GM23338 (cell line): Measurements from ENCODE around the gene ADGRV1. TPM values are rescaled to one million over a fixed set of nuclear protein-coding genes. Genes with fewer than 3 reads are reported as not detected.

Experiments
- ATAC-seq: fragments of 200-7000 bp; cut with Tn5 transposase; 3 replicates; pipeline ENCODE4 v1.9.1; 2020
- DNase-seq: peaks from one replicate; pipeline ENCODE4 v3.0.0-alpha.2; 2015; ENCODE audit warnings: low spot score
- H2AFZ ChIP-seq: fragments of 200-600 bp; sonication (generic); 2 replicates; pipeline ENCODE4 v1.8.0; 2016; ENCODE audit warnings: antibody characterized with exemption, mild to moderate bottlenecking, moderate library complexity
- H3F3A ChIP-seq: fragments of 200-600 bp; sonication (generic); replicated peaks from 2 replicates; pipeline ENCODE4 v1.8.0; 2017; ENCODE audit warnings: antibody characterized with exemption, mixed run types, low read depth
- H3K27ac ChIP-seq: fragments of 200-600 bp; sonication (generic); 2 replicates; pipeline ENCODE4 v1.6.1; 2016; ENCODE audit warnings: low read depth
- H3K27me3 ChIP-seq: fragments of 200-600 bp; sonication (generic); 2 replicates; pipeline ENCODE4 v1.8.0; 2016; ENCODE audit warnings: mild to moderate bottlenecking, mixed run types, moderate library complexity; ENCODE audit not compliant: insufficient read depth
- H3K36me3 ChIP-seq: fragments of 200-600 bp; sonication (generic); 2 replicates; pipeline ENCODE4 v1.8.0; 2016; ENCODE audit warnings: mild to moderate bottlenecking; ENCODE audit not compliant: insufficient read depth
- H3K4me1 ChIP-seq: fragments of 200-600 bp; sonication (generic); 2 replicates; pipeline ENCODE4 v1.8.0; 2016; ENCODE audit warnings: mild to moderate bottlenecking, moderate library complexity; ENCODE audit not compliant: insufficient read depth
- H3K4me2 ChIP-seq: fragments of 200-600 bp; sonication (generic); 2 replicates; pipeline ENCODE4 v1.7.1; 2017; ENCODE audit warnings: mixed run types
- H3K4me3 ChIP-seq: fragments of 200-600 bp; sonication (generic); 2 replicates; pipeline ENCODE4 v1.6.1; 2016; ENCODE audit warnings: mixed run types
- H3K79me2 ChIP-seq: fragments of 200-600 bp; sonication (generic); replicated peaks from 2 replicates; pipeline ENCODE4 v1.8.0; 2017; ENCODE audit warnings: mild to moderate bottlenecking; ENCODE audit not compliant: insufficient read depth
- H3K9me2 ChIP-seq: fragments of 200-600 bp; sonication (generic); 2 replicates; pipeline ENCODE4 v1.8.0; 2017; ENCODE audit not compliant: insufficient read depth
- H4K20me1 ChIP-seq: fragments of 200-600 bp; sonication (generic); replicated peaks from 2 replicates; pipeline ENCODE4 v1.8.0; 2017; ENCODE audit warnings: mild to moderate bottlenecking; ENCODE audit not compliant: insufficient read depth
- H3K27ac Mint-ChIP-seq: 2 replicates; pipeline ENCODE4 v1.8.0; 2020; ENCODE audit warnings: inconsistent platforms, mild to moderate bottlenecking, moderate library complexity, mixed read lengths
- H3K27me3 Mint-ChIP-seq: 3 replicates; pipeline ENCODE4 v1.8.0; 2022; ENCODE audit warnings: low read depth, mild to moderate bottlenecking, moderate library complexity, mixed read lengths, inconsistent platforms; ENCODE audit not compliant: insufficient read depth, poor library complexity
- H3K36me3 Mint-ChIP-seq: 3 replicates; pipeline ENCODE4 v1.8.0; 2021; ENCODE audit warnings: low read depth, mild to moderate bottlenecking, inconsistent platforms, moderate library complexity, mixed read lengths
- H3K4me1 Mint-ChIP-seq: 3 replicates; pipeline ENCODE4 v1.8.0; 2020; ENCODE audit warnings: mild to moderate bottlenecking, inconsistent platforms, mixed read lengths
- H3K4me3 Mint-ChIP-seq: 3 replicates; pipeline ENCODE4 v1.8.0; 2021; ENCODE audit warnings: moderate library complexity, mild to moderate bottlenecking, inconsistent platforms, mixed read lengths
- H3K9me3 Mint-ChIP-seq: 3 replicates; pipeline ENCODE4 v1.8.0; 2020; ENCODE audit warnings: moderate library complexity, mild to moderate bottlenecking, inconsistent platforms, mixed read lengths
- CTCF ChIP-seq, 2 experiments: fragments of 200-600 bp in 1 of 2; sonication (generic) in 1 of 2; conservative IDR thresholded peaks; 2 replicates each; pipeline versions ENCODE4 v1.5.1 to v1.6.1; 2016 to 2017; ENCODE audit warnings: antibody characterized with exemption in 2 of 2, low read depth in 2 of 2, mild to moderate bottlenecking in 2 of 2, moderate library complexity in 1 of 2
- EZH2 ChIP-seq: fragments of 200-600 bp; sonication (generic); IDR thresholded peaks from one replicate; pipeline ENCODE4 v1.8.0; 2017; ENCODE audit warnings: antibody characterized with exemption, mild to moderate bottlenecking, low read depth; ENCODE audit not compliant: unreplicated experiment
- EZH2phosphoT487 ChIP-seq: fragments of 200-600 bp; sonication (generic); IDR thresholded peaks from one replicate; pipeline ENCODE4 v1.8.1; 2018; ENCODE audit warnings: antibody characterized with exemption; ENCODE audit not compliant: unreplicated experiment
- POLR2AphosphoS5 ChIP-seq: IDR thresholded peaks from 2 replicates; pipeline ENCODE4 v1.6.1; 2016; ENCODE audit warnings: antibody characterized with exemption, low read depth
- ZNF462 ChIP-seq: fragments of 250-450 bp; sonication (Bioruptor Pico); IDR thresholded peaks from 2 replicates; pipeline ENCODE4 v1.5.0; 2020; ENCODE audit warnings: mild to moderate bottlenecking, moderate library complexity
- polyA plus RNA-seq: library from polyadenylated mRNA; unstranded; fragments of >200 nt; fragmentation: Nextera tagmentation; extraction: Ambion mirVana; gene quantifications from 2 replicates; pipeline ENCODE4 v1.2.1, GENCODE V29; 2016
- total RNA-seq: library from RNA; depleted of rRNA; stranded (reverse); fragments of >200 nt; shearing (Covaris generic); gene quantifications from 2 replicates; pipeline ENCODE4 v1.2.3, GENCODE V29; 2014

Gene ADGRV1
- total and polyA plus RNA-seq, 2 experiments from 2014 or later = 46.1 to 149 TPM

- Histone ChIP-seq H4K20me1 (no peaks in the 10 kb centered on the region), H3K9me2 (no peaks in the 10 kb centered on the region), H3F3A (no peaks in the 10 kb centered on the region), H3K4me1 (peaks cover 34% of the 10 kb centered on the region), H3K4me3 (no peak overlapping the region), H3K79me2 (no peaks in the 10 kb centered on the region), H3K27ac (no peak overlapping the region; the same call in 1 of the 2 replicates), H2AFZ (no peak overlapping the region), H3K4me2 (no peak overlapping the region), H3K36me3 (no peaks in the 10 kb centered on the region), H3K27me3 (no peaks in the 10 kb centered on the region)
- Mint-ChIP-seq H3K9me3 (no peaks in the 10 kb centered on the region), H3K27me3 (peaks cover 4% of the 10 kb centered on the region), H3K4me1 (peaks cover 49% of the 10 kb centered on the region), H3K4me3 (no peak overlapping the region), H3K27ac (peak overlapping the region; percentile 41; the same call in 1 of the 2 replicates), H3K36me3 (peaks cover 18% of the 10 kb centered on the region; the same call in 2 of the 3 replicates)
- TF ChIP-seq EZH2 (no peak), CTCF (conservative IDR thresholded peaks at IDR 0.05; ENCODE audit: low read depth in 2 of 2) (no peak), POLR2AphosphoS5 (no peak)
- ATAC-seq (no peak), DNase-seq (no peak)
Measured at GRCh38 chr5:90878081-90878480, 319.5 kb downstream of the ADGRV1 start.

- H3K4me1 Mint-ChIP-seq = peaks cover 55% of the 10 kb centered on the region
- no peaks in the 10 kb centered on the region for H3F3A ChIP-seq
Measured at GRCh38 chr5:90878549-90879196, 320.1 kb downstream of the ADGRV1 start.

More at GRCh38 chr5:90878549-90879196, 320.1 kb downstream of the ADGRV1 start:
- Mint-ChIP-seq H3K27me3 (peaks cover 4% of the 10 kb centered on the region), H3K27ac (peak overlapping the region; percentile 67), H3K36me3 (peaks cover 18% of the 10 kb centered on the region; the same call in 2 of the 3 replicates), H3K4me3 (no peak overlapping the region), H3K9me3 (no peaks in the 10 kb centered on the region)
- no peak overlapping the region for H2AFZ ChIP-seq
- H3K9me2 ChIP-seq = no peaks in the 10 kb centered on the region
- peak; percentile 28; the same call in 1 of the 2 replicates for TF ChIP-seq ZNF462
- TF ChIP-seq EZH2phosphoT487 = no peak
- ATAC-seq = no peak
- no peak for DNase-seq
- peaks cover 40% of the 10 kb centered on the region for H3K4me1 ChIP-seq
- H3K27me3 ChIP-seq = no peaks in the 10 kb centered on the region
- H4K20me1 ChIP-seq = no peaks in the 10 kb centered on the region
- no peaks in the 10 kb centered on the region for H3K79me2 ChIP-seq
- H3K27ac ChIP-seq = no peak overlapping the region
- H3K36me3 ChIP-seq = no peaks in the 10 kb centered on the region
- H3K4me2 ChIP-seq = peak overlapping the region; percentile 25; the same call in 1 of the 2 replicates
- H3K4me3 ChIP-seq = no peak overlapping the region
